HepG2 (cell line): ENCODE data around the gene TMEM141. TPM values are rescaled to one million over a fixed set of nuclear protein-coding genes. Genes with fewer than 3 reads are reported as not detected.

ENCODE experiments used
- ATAC-seq: fragments of 200-7000 bp; cut with Tn5 transposase; 3 replicates; pipeline ENCODE4 v1.9.1; 2020; ENCODE audit warnings: mild to moderate bottlenecking, moderate library complexity
- BruUV-seq: library from RNA; stranded (reverse); fragments of 400-500 nt; replicated peaks from 2 replicates; lab custom pipeline; 2021; lab: Mats Ljungman, UMichigan
- CTCF ChIA-PET: fragments of 300-600 bp; formaldehyde crosslinking; extraction: SDS; loops from one replicate; lab custom pipeline; 2021; ENCODE audit warnings: low total read pairs, inconsistent platforms, low intra/inter-chr PET ratio; lab: Yijun Ruan, JAX
- POLR2A ChIA-PET: fragments of 350-600 bp; sonication (Branson Sonifier 250); formaldehyde crosslinking; loops from one replicate; lab custom pipeline; 2020; ENCODE audit warnings: antibody characterized with exemption, inconsistent platforms; lab: Yijun Ruan, JAX
- DNase-seq: peaks from one replicate; pipeline ENCODE4 v3.0.0-alpha.2; 2015; ENCODE audit warnings: low spot score
- FAIRE-seq: peaks from 3 replicates; lab custom pipeline; 2011; peaks lifted over from hg19 to GRCh38; lab: Jason Lieb, UNC
- H2AFZ ChIP-seq: one replicate; pipeline ENCODE4 v1.6.1; 2011; ENCODE audit warnings: low read length, inconsistent platforms
- H3K27ac ChIP-seq: fragments of 300-600 bp; 3 replicates; pipeline ENCODE4 v1.8.0; 2011; ENCODE audit warnings: mixed run types, mild to moderate bottlenecking, mixed read lengths, low read length, inconsistent platforms; ENCODE audit not compliant: insufficient read depth; ENCODE audit errors: extremely low read length
- H3K27me3 ChIP-seq, 2 experiments: fragments of 200-600 bp in 1 of 2; 2 replicates in 1 of 2; 3 replicates in 1 of 2; pipeline versions ENCODE4 v1.6.0 to v1.8.0; 2011; ENCODE audit warnings: low read length in 2 of 2, mild to moderate bottlenecking in 2 of 2, moderate library complexity in 2 of 2, inconsistent platforms in 1 of 2; ENCODE audit not compliant: insufficient read depth in 2 of 2, control insufficient read depth in 1 of 2
- H3K36me3 ChIP-seq, 2 experiments: fragments of 200-600 bp in 1 of 2; replicated peaks in 1 of 2; 2 replicates in 1 of 2; 3 replicates in 1 of 2; pipeline versions ENCODE4 v1.5.1 to v1.8.0; 2011; ENCODE audit warnings: low read length in 2 of 2, inconsistent platforms in 1 of 2; ENCODE audit not compliant: insufficient read depth in 2 of 2, control insufficient read depth in 1 of 2
- H3K4me1 ChIP-seq: 2 replicates; pipeline ENCODE4 v1.5.1; 2012; ENCODE audit warnings: low read length, inconsistent platforms; ENCODE audit not compliant: insufficient read depth
- H3K4me2 ChIP-seq: 2 replicates; pipeline ENCODE4 v1.6.0; 2011; ENCODE audit warnings: low read depth, low read length, inconsistent platforms
- H3K4me3 ChIP-seq, 3 experiments: fragments of 200-600 bp in 1 of 3; sonication (generic), shearing (Covaris generic) in 1 of 3; replicated peaks in 1 of 3; 2 replicates each; pipeline ENCODE4 v1.5.1; 2011 to 2016; ENCODE audit warnings: low read length in 3 of 3, inconsistent platforms in 2 of 3, low read depth in 2 of 3, mild to moderate bottlenecking in 2 of 3, control low read depth in 1 of 3, mixed read lengths in 1 of 3; ENCODE audit not compliant: insufficient read depth in 1 of 3
- H3K79me2 ChIP-seq: one replicate; pipeline ENCODE4 v1.6.1; 2011; ENCODE audit warnings: low read length, inconsistent platforms; ENCODE audit not compliant: insufficient read depth
- H3K9ac ChIP-seq: 2 replicates; pipeline ENCODE4 v1.6.0; 2011; ENCODE audit warnings: mild to moderate bottlenecking, low read depth, low read length, inconsistent platforms; ENCODE audit not compliant: insufficient read depth
- H3K9me3 ChIP-seq: 2 replicates; pipeline ENCODE4 v1.5.1; 2012; ENCODE audit warnings: mild to moderate bottlenecking, low read length
- H4K20me1 ChIP-seq: 2 replicates; pipeline ENCODE4 v1.6.0; 2011; ENCODE audit warnings: inconsistent platforms, mild to moderate bottlenecking, low read length, moderate library complexity; ENCODE audit not compliant: insufficient read depth
- CEBPG ChIP-seq: IDR thresholded peaks from 2 replicates; pipeline ENCODE4 v1.6.1; 2016
- DR1 ChIP-seq: sonication (generic); formaldehyde crosslinking; IDR thresholded peaks from 2 replicates; pipeline ENCODE4 v1.8.0; 2021; ENCODE audit warnings: mild to moderate bottlenecking, missing genetic modification reagents, inconsistent platforms
- FLYWCH1 ChIP-seq: sonication (generic); formaldehyde crosslinking; IDR thresholded peaks from 2 replicates; pipeline ENCODE4 v1.8.1; 2023; ENCODE audit warnings: mild to moderate bottlenecking, missing genetic modification reagents
- GTF3A ChIP-seq: sonication (generic); formaldehyde crosslinking; conservative IDR thresholded peaks from 2 replicates; pipeline ENCODE4 v1.4.0; 2020; ENCODE audit warnings: mild to moderate bottlenecking, missing genetic modification reagents
- HOXD1 ChIP-seq: sonication (generic); formaldehyde crosslinking; IDR thresholded peaks from 2 replicates; pipeline ENCODE4 v1.5.0; 2020; ENCODE audit warnings: missing genetic modification reagents
- MBD4 ChIP-seq: IDR thresholded peaks from 2 replicates; pipeline ENCODE4 v1.6.1; 2012; ENCODE audit warnings: low read length, inconsistent platforms, borderline replicate concordance
- NFKB2 ChIP-seq: sonication (generic); formaldehyde crosslinking; IDR thresholded peaks from 2 replicates; pipeline ENCODE4 v1.4.0; 2020; ENCODE audit warnings: missing genetic modification reagents, borderline replicate concordance
- SETDB1 ChIP-seq: sonication (generic); formaldehyde crosslinking; IDR thresholded peaks from 2 replicates; pipeline ENCODE4 v1.5.1; 2020; ENCODE audit warnings: missing genetic modification reagents, mild to moderate bottlenecking, borderline replicate concordance
- SMARCC2 ChIP-seq: fragments of 450-650 bp; IDR thresholded peaks from 2 replicates; pipeline ENCODE4 v1.6.1; 2017; ENCODE audit warnings: antibody characterized with exemption, mild to moderate bottlenecking
- ZBTB3 ChIP-seq: sonication (generic); formaldehyde crosslinking; IDR thresholded peaks from 2 replicates; pipeline ENCODE4 v1.4.0; 2020; ENCODE audit warnings: low read depth, mild to moderate bottlenecking, moderate library complexity, missing genetic modification reagents, borderline replicate concordance
- ZFX ChIP-seq: sonication (generic); formaldehyde crosslinking; IDR thresholded peaks from 2 replicates; pipeline ENCODE4 v1.4.0; 2020; ENCODE audit warnings: mild to moderate bottlenecking, low read depth, missing genetic modification reagents, moderate library complexity
- ZMAT3 ChIP-seq: sonication (generic); formaldehyde crosslinking; conservative IDR thresholded peaks from 2 replicates; pipeline ENCODE4 v1.7.0; 2021; ENCODE audit warnings: missing genetic modification reagents
- ZMYM3 ChIP-seq: sonication (generic); formaldehyde crosslinking; IDR thresholded peaks from 2 replicates; pipeline ENCODE4 v1.5.1; 2020; ENCODE audit warnings: mild to moderate bottlenecking, missing genetic modification reagents
- ZNF160 ChIP-seq: sonication (generic); formaldehyde crosslinking; IDR thresholded peaks from 2 replicates; pipeline ENCODE4 v1.8.0; 2022; ENCODE audit warnings: mild to moderate bottlenecking, inconsistent platforms, missing genetic modification reagents
- ZNF33B ChIP-seq: sonication (generic); formaldehyde crosslinking; IDR thresholded peaks from 2 replicates; pipeline ENCODE4 v1.5.1; 2020; ENCODE audit warnings: mild to moderate bottlenecking, missing genetic modification reagents
- ZNF362 ChIP-seq: sonication (generic); formaldehyde crosslinking; IDR thresholded peaks from 2 replicates; pipeline ENCODE4 v1.4.0; 2020; ENCODE audit warnings: missing genetic modification reagents, mild to moderate bottlenecking, borderline replicate concordance
- ZNF446 ChIP-seq: sonication (generic); formaldehyde crosslinking; IDR thresholded peaks from 2 replicates; pipeline ENCODE4 v1.5.0; 2020; ENCODE audit warnings: mild to moderate bottlenecking, missing genetic modification reagents
- ZNF564 ChIP-seq: sonication (generic); formaldehyde crosslinking; IDR thresholded peaks from 2 replicates; pipeline ENCODE4 v1.8.1; 2023; ENCODE audit warnings: mild to moderate bottlenecking, missing genetic modification reagents
- ZSCAN9 ChIP-seq: IDR thresholded peaks from 2 replicates; pipeline ENCODE4 v1.6.1; 2016; ENCODE audit warnings: borderline replicate concordance
- WGBS: methylation state at CpG from one replicate; pipeline ENCODE4 v1.1.6; 2017; ENCODE audit warnings: low lambda C conversion rate; 5-methylcytosine and 5-hydroxymethylcytosine counted together
- in situ Hi-C: cut with HindIII; loops from 2 replicates; pipeline ENCODE4 v1.10.0; 2017; ENCODE audit warnings: low pct_unique_long_range_greater_than_20kb; ENCODE audit not compliant: extremely low pct_ligation_motif_present
- intact Hi-C: fragments of 100-400 bp; cut with micrococcal nuclease; formaldehyde crosslinking; loops from one replicate; pipeline ENCODE4 v1.10.0; 2022; ENCODE audit not compliant: unreplicated experiment
- polyA plus RNA-seq, 8 experiments: library from polyadenylated mRNA; depleted of rRNA in 3 of 8; stranded (reverse) in 7 of 8; unstranded in 1 of 8; fragments of >200 nt; fragmentation: Illumina TruSeq in 4 of 8; extraction: Trizol in 4 of 8; gene quantifications; 2 replicates each; pipeline versions ENCODE4 v1.2.1 to v1.2.3, GENCODE V29; 2011 to 2016; ENCODE audit warnings: low read depth in 4 of 8, missing spikeins in 1 of 8, mixed read lengths in 1 of 8; ENCODE audit not compliant: insufficient read depth in 1 of 8
- total RNA-seq, 5 experiments: library from RNA; depleted of rRNA; stranded (reverse); fragments of >200 nt; fragmentation: Illumina TruSeq; extraction: Trizol; gene quantifications; 2 replicates each; pipeline ENCODE4 v1.2.3, GENCODE V29; 2016; ENCODE audit warnings: low read depth in 1 of 5
- TF ChIP-seq, protein P1 (sequence below): sonication (generic); formaldehyde crosslinking; IDR thresholded peaks from 2 replicates; pipeline ENCODE4 v1.5.1; 2020; ENCODE audit warnings: mild to moderate bottlenecking, missing genetic modification reagents, moderate library complexity
- TF ChIP-seq, protein P2 (sequence below): sonication (generic); formaldehyde crosslinking; IDR thresholded peaks from 2 replicates; pipeline ENCODE4 v1.8.1; 2022; ENCODE audit warnings: mild to moderate bottlenecking, missing genetic modification reagents

Gene TMEM141
- total and polyA plus RNA-seq, 2 of the 13 experiments (the other 11 are each of a cell fraction or from before 2014, with no cell fraction given) = 81.0 to 202 TPM

- WGBS = 23% methylated on average over 7 of the region's 7 CpGs
- Histone ChIP-seq H3K27me3 (no peaks in the 10 kb centered on the region), H3K9me3 (peaks cover 6% of the 10 kb centered on the region; the same call in 1 of the 2 replicates), H3K4me3 (peak overlapping the region; percentile 1 to 53 (median 50); a peak in 4 of 6 replicates), H2AFZ (peak overlapping the region; percentile 91), H3K79me2 (no peaks in the 10 kb centered on the region), H3K9ac (peak overlapping the region; percentile 54), H3K36me3 (no peaks in the 10 kb centered on the region), H3K4me1 (peaks cover 52% of the 10 kb centered on the region), H3K4me2 (peak overlapping the region; percentile 80), H3K27ac (peak overlapping the region; percentile 54), H4K20me1 (no peaks in the 10 kb centered on the region)
- DNase-seq (no peak), FAIRE-seq (no peak), ATAC-seq (peak; percentile 21; the same call in 2 of the 3 replicates)
- intact Hi-C loops = no loop called here
- in situ Hi-C loops = loop anchor here (10.0 kb wide), 1 partner anchor 268 kb away; the partner anchor contains the start of gene NPDC1
- no TSS peak for BruUV-seq
- ChIA-PET POLR2A (interaction anchor here (1.1 to 1.4 kb wide), 3 partner anchors 12 to 19 kb away, joined by 3 to 5 read pairs (median 4); partner anchors contain the start of genes LCN8 and TMEM141), CTCF (no interaction called here)
- TF ChIP-seq ZNF446 (CRISPR knock-in tag) = no peak
- TF ChIP-seq GTF3A = no peak
- no peak for TF ChIP-seq HOXD1
- TF ChIP-seq ZNF160 = no peak
- peak; percentile 50; the same call in 1 of the 2 replicates for TF ChIP-seq ZFX (CRISPR knock-in tag)
- 0 out of 2 replicates have a peak, but pooled peaks have one; percentile 42 for TF ChIP-seq NFKB2
- no peak for TF ChIP-seq DR1 (CRISPR knock-in tag)
- no peak for TF ChIP-seq ZNF33B (CRISPR knock-in tag)
- TF ChIP-seq ZBTB3 (CRISPR knock-in tag) = no peak
- TF ChIP-seq, protein P1, sequence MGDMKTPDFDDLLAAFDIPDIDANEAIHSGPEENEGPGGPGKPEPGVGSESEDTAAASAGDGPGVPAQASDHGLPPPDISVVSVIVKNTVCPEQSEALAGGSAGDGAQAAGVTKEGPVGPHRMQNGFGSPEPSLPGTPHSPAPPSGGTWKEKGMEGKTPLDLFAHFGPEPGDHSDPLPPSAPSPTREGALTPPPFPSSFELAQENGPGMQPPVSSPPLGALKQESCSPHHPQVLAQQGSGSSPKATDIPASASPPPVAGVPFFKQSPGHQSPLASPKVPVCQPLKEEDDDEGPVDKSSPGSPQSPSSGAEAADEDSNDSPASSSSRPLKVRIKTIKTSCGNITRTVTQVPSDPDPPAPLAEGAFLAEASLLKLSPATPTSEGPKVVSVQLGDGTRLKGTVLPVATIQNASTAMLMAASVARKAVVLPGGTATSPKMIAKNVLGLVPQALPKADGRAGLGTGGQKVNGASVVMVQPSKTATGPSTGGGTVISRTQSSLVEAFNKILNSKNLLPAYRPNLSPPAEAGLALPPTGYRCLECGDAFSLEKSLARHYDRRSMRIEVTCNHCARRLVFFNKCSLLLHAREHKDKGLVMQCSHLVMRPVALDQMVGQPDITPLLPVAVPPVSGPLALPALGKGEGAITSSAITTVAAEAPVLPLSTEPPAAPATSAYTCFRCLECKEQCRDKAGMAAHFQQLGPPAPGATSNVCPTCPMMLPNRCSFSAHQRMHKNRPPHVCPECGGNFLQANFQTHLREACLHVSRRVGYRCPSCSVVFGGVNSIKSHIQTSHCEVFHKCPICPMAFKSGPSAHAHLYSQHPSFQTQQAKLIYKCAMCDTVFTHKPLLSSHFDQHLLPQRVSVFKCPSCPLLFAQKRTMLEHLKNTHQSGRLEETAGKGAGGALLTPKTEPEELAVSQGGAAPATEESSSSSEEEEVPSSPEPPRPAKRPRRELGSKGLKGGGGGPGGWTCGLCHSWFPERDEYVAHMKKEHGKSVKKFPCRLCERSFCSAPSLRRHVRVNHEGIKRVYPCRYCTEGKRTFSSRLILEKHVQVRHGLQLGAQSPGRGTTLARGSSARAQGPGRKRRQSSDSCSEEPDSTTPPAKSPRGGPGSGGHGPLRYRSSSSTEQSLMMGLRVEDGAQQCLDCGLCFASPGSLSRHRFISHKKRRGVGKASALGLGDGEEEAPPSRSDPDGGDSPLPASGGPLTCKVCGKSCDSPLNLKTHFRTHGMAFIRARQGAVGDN (CRISPR knock-in tag) = no peak
- no peak for TF ChIP-seq ZNF564 (CRISPR knock-in tag)
- no peak for TF ChIP-seq ZSCAN9 (CRISPR knock-in tag)
- no peak for TF ChIP-seq ZMYM3 (CRISPR knock-in tag)
- no peak for TF ChIP-seq CEBPG (CRISPR knock-in tag)
- TF ChIP-seq, protein P2, sequence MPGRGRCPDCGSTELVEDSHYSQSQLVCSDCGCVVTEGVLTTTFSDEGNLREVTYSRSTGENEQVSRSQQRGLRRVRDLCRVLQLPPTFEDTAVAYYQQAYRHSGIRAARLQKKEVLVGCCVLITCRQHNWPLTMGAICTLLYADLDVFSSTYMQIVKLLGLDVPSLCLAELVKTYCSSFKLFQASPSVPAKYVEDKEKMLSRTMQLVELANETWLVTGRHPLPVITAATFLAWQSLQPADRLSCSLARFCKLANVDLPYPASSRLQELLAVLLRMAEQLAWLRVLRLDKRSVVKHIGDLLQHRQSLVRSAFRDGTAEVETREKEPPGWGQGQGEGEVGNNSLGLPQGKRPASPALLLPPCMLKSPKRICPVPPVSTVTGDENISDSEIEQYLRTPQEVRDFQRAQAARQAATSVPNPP (CRISPR knock-in tag) = no peak
- TF ChIP-seq FLYWCH1 (CRISPR knock-in tag) = no peak
- no peak for TF ChIP-seq MBD4
- TF ChIP-seq ZNF362 (CRISPR knock-in tag) = no peak
- 0 out of 2 replicates have a peak, but pooled peaks have one; percentile 35 for TF ChIP-seq ZMAT3 (CRISPR knock-in tag)
- no peak for TF ChIP-seq SMARCC2
- TF ChIP-seq SETDB1 (CRISPR knock-in tag) = no peak
Observed at GRCh38 chr9:136776947-136777346, 14.2 kb upstream of the TMEM141 start.
